ENCODE data around the gene LPAR5. TPM values are rescaled to one million over a fixed set of nuclear protein-coding genes. Genes with fewer than 3 reads are reported as not detected.

Gene LPAR5
- total RNA-seq, 1 donor from 2014 or later, result 7.0 TPM

DNA sequence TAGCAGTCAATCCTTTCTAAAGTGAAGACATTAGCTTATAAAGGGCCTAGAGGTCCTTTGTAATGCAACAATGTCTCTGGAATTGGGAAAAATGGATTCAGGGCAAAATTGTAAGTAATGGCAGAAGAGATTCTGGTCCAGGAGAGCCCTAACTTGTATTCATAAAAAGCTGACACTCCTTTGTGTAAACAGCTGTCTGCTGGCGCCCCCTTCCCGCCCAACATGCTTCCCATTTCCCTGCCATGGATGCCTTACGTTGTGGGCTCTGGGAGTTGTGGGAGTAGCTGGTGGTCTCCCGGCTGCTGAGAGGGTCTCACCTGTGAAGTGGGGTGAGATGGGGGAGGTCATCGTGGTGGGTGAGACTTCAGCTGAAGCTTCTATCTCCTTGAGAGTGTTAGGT is 9.1 kb upstream of the LPAR5 start:
- intact Hi-C loops (cut with micrococcal nuclease), result no loop called here

GRCh38 chr12:6644257-6644596 is 8.5 kb upstream of the LPAR5 start:
- TF ChIP-seq, protein P1, sequence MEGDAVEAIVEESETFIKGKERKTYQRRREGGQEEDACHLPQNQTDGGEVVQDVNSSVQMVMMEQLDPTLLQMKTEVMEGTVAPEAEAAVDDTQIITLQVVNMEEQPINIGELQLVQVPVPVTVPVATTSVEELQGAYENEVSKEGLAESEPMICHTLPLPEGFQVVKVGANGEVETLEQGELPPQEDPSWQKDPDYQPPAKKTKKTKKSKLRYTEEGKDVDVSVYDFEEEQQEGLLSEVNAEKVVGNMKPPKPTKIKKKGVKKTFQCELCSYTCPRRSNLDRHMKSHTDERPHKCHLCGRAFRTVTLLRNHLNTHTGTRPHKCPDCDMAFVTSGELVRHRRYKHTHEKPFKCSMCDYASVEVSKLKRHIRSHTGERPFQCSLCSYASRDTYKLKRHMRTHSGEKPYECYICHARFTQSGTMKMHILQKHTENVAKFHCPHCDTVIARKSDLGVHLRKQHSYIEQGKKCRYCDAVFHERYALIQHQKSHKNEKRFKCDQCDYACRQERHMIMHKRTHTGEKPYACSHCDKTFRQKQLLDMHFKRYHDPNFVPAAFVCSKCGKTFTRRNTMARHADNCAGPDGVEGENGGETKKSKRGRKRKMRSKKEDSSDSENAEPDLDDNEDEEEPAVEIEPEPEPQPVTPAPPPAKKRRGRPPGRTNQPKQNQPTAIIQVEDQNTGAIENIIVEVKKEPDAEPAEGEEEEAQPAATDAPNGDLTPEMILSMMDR (IDR thresholded peaks at IDR 0.05; ENCODE audit: borderline replicate concordance), result no peak
- no peak for DNase-seq
- peaks cover 12% of the 10 kb centered on the region for H3K9me3 ChIP-seq (replicated peaks)
- H3K36me3 ChIP-seq, result peaks cover 12% of the 10 kb centered on the region
- H3K27ac ChIP-seq (replicated peaks), result peak overlapping the region; percentile 41
- intact Hi-C loops (cut with micrococcal nuclease), result no loop called here
- no peak overlapping the region for H3K4me3 ChIP-seq
- H3K4me1 ChIP-seq, result peaks cover 15% of the 10 kb centered on the region
- no peaks in the 10 kb centered on the region for H3K27me3 ChIP-seq (ENCODE audit: low read depth)

More for the DNA sequence above, 9.1 kb upstream of the LPAR5 start:
- Histone ChIP-seq H3K27ac (replicated peaks) (peak overlapping the region; percentile 41), H3K36me3 (peaks cover 14% of the 10 kb centered on the region), H3K4me3 (no peak overlapping the region), H3K4me1 (peaks cover 15% of the 10 kb centered on the region), H3K27me3 (ENCODE audit: low read depth) (no peaks in the 10 kb centered on the region), H3K9me3 (replicated peaks) (peaks cover 12% of the 10 kb centered on the region)
- no peak for DNase-seq
- TF ChIP-seq, protein P1 (IDR thresholded peaks at IDR 0.05; ENCODE audit: borderline replicate concordance), result peak; percentile 22

DNA sequence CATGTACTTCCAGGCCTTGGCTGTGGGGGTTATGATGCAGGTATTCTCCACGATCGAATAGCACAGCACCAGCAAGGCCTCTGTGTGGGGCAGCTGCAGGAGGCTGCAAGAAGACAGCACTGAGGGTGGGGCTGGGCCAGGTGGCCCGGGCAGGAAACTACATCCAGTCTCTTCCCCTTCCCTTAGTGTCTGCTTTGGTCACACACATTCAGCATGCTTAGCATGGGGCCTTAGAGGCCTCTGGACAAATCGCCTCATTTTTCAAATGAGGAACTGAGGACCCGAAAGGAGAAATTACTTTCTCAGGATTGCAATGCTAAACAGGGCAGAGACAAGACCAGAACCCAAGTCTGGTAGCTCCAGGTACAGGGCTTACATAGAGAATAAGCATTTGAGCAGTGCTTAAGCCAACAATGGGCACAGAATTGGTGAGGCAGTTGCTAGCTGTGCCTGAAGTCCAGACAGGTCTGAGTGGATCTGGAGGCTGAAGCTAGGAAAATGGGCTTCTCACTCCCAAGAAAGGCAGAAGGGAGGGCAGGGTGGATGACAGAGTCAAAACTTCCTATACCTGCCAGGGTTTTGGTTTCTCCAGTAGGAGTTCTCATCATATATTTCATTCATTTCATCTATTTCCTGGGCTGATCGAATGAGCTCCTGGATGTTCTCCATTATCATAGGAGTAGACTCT is 8.0 kb upstream of the LPAR5 start:
- H3K9me3 ChIP-seq (replicated peaks), result peaks cover 12% of the 10 kb centered on the region
- H3K27me3 ChIP-seq (ENCODE audit: low read depth), result no peaks in the 10 kb centered on the region
- peaks cover 15% of the 10 kb centered on the region for H3K4me1 ChIP-seq
- H3K27ac ChIP-seq (replicated peaks), result peak overlapping the region; percentile 50
- DNase-seq, result no peak
- intact Hi-C loops (cut with micrococcal nuclease), result no loop called here
- TF ChIP-seq, protein P1 (IDR thresholded peaks at IDR 0.05; ENCODE audit: borderline replicate concordance), result no peak
- H3K4me3 ChIP-seq, result no peak overlapping the region
- H3K36me3 ChIP-seq, result peaks cover 10% of the 10 kb centered on the region

GRCh38 chr12:6641131-6641530 is 5.4 kb upstream of the LPAR5 start:
- Histone ChIP-seq H3K4me3 (no peak overlapping the region), H3K36me3 (no peaks in the 10 kb centered on the region), H3K9me3 (replicated peaks) (peaks cover 12% of the 10 kb centered on the region), H3K4me1 (no peaks in the 10 kb centered on the region), H3K27me3 (ENCODE audit: low read depth) (no peaks in the 10 kb centered on the region), H3K27ac (replicated peaks) (no peak overlapping the region)
- TF ChIP-seq, protein P1 (IDR thresholded peaks at IDR 0.05; ENCODE audit: borderline replicate concordance), result no peak
- no peak for DNase-seq
- intact Hi-C loops (cut with micrococcal nuclease), result no loop called here

- peaks cover 12% of the 10 kb centered on the region for H3K9me3 ChIP-seq (replicated peaks)
- no peaks in the 10 kb centered on the region for H3K27me3 ChIP-seq (ENCODE audit: low read depth)
- H3K4me3 ChIP-seq, result no peak overlapping the region
- intact Hi-C loops (cut with micrococcal nuclease), result no loop called here
- TF ChIP-seq, protein P1 (IDR thresholded peaks at IDR 0.05; ENCODE audit: borderline replicate concordance), result no peak
- no peaks in the 10 kb centered on the region for H3K4me1 ChIP-seq
- H3K27ac ChIP-seq (replicated peaks), result no peak overlapping the region
- no peak for DNase-seq
- H3K36me3 ChIP-seq, result no peaks in the 10 kb centered on the region
Observed at GRCh38 chr12:6640497-6640896, 4.7 kb upstream of the LPAR5 start.

All from left ventricle myocardium inferior (tissue), 1 donor.